A673 (cell line): Measurements from ENCODE around the gene CMIP. TPM values are rescaled to one million over a fixed set of nuclear protein-coding genes. Genes with fewer than 3 reads are reported as not detected.

ENCODE experiments used
- BruUV-seq: library from RNA; stranded (reverse); fragments of 400-500 nt; replicated peaks from 2 replicates; lab custom pipeline; 2021; lab: Mats Ljungman, UMichigan
- CTCF ChIA-PET: fragments of 300-600 bp; sonication (Branson Sonifier 250); formaldehyde crosslinking; loops from one replicate; lab custom pipeline; 2022; ENCODE audit warnings: antibody characterized with exemption; lab: Charles Lee
- POLR2A ChIA-PET: fragments of 300-600 bp; sonication (Branson Sonifier 250); formaldehyde crosslinking; loops from one replicate; lab custom pipeline; 2022; ENCODE audit warnings: antibody characterized with exemption; ENCODE audit not compliant: low non-redundant PET; lab: Charles Lee
- DNase-seq: peaks from one replicate; pipeline ENCODE4 v3.0.0-alpha.2; 2015; ENCODE audit warnings: low spot score
- H3K27ac ChIP-seq: fragments of 200-600 bp; sonication (generic); 2 replicates; pipeline ENCODE4 v1.5.1; 2016; ENCODE audit warnings: mixed run types, low read depth, mild to moderate bottlenecking, mixed read lengths, antibody characterized with exemption, low read length; ENCODE audit not compliant: poor library complexity, severe bottlenecking
- H3K27me3 ChIP-seq: fragments of 200-600 bp; sonication (generic); replicated peaks from 2 replicates; pipeline ENCODE4 v1.6.1; 2017; ENCODE audit warnings: mixed run types, low read depth, mild to moderate bottlenecking, mixed read lengths, antibody characterized with exemption, low read length; ENCODE audit not compliant: insufficient read depth, poor library complexity
- H3K36me3 ChIP-seq: fragments of 200-600 bp; sonication (generic); 2 replicates; pipeline ENCODE4 v1.6.1; 2016; ENCODE audit warnings: mixed run types, mild to moderate bottlenecking, mixed read lengths, antibody characterized with exemption, low read length; ENCODE audit not compliant: insufficient read depth, poor library complexity, severe bottlenecking
- H3K4me1 ChIP-seq: fragments of 200-600 bp; sonication (generic); 2 replicates; pipeline ENCODE4 v1.6.1; 2017; ENCODE audit warnings: mixed run types, mild to moderate bottlenecking, mixed read lengths, antibody characterized with exemption, low read length; ENCODE audit not compliant: insufficient read depth, poor library complexity, severe bottlenecking
- H3K4me3 ChIP-seq: fragments of 200-600 bp; sonication (generic); 2 replicates; pipeline ENCODE4 v1.5.1; 2016; ENCODE audit warnings: low read depth, mixed run types, mild to moderate bottlenecking, mixed read lengths, low read length; ENCODE audit not compliant: poor library complexity, severe bottlenecking
- H3K9me3 ChIP-seq: fragments of 200-600 bp; sonication (generic); 2 replicates; pipeline ENCODE4 v1.6.1; 2016; ENCODE audit warnings: mixed run types, low read depth, mild to moderate bottlenecking, mixed read lengths, antibody characterized with exemption, low read length; ENCODE audit not compliant: poor library complexity, severe bottlenecking
- CTCF ChIP-seq: fragments of 300-800, 200-600 bp; sonication (generic); conservative IDR thresholded peaks from 2 replicates; pipeline ENCODE4 v1.5.1; 2017; ENCODE audit warnings: low read depth, mild to moderate bottlenecking, antibody characterized with exemption, low read length, moderate library complexity, mixed read lengths
- EZH2 ChIP-seq: fragments of 200-600 bp; sonication (generic); IDR thresholded peaks from 2 replicates; pipeline ENCODE4 v1.6.1; 2017; ENCODE audit warnings: borderline replicate concordance, low read depth, mild to moderate bottlenecking, mixed read lengths, antibody characterized with exemption, low read length; ENCODE audit not compliant: poor library complexity, severe bottlenecking
- intact Hi-C: fragments of 100-400 bp; cut with micrococcal nuclease; formaldehyde crosslinking; loops from one replicate; pipeline ENCODE4 v1.10.0; 2022; ENCODE audit not compliant: unreplicated experiment
- total RNA-seq: library from RNA; stranded (reverse); gene quantifications from 2 replicates; pipeline ENCODE4 v1.2.3, GENCODE V29; 2021

The CMIP gene
- total RNA-seq, 1 experiment from 2014 or later = 25.5 TPM

DNA sequence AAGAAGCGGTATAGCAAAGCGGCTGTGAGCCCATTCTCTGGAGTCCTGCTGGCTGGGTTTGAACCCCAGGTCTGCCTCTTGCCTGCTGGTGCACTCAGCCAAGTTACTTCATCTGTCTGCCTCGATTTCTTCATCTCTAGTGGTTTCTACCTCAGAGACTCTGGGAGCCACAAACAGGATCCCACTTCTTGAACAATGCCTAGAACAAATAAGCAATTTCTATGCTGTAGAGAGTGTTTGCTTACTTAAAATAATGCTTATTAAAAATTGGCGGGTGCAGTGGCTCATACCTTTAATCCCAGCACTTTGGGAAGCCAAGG, 75.5 kb downstream of the CMIP start:
- H3K4me1 ChIP-seq = no peaks in the 10 kb centered on the region
- H3K27me3 ChIP-seq = no peaks in the 10 kb centered on the region
- ChIA-PET CTCF (no interaction called here), POLR2A (no interaction called here)
- H3K27ac ChIP-seq = no peak overlapping the region
- no peaks in the 10 kb centered on the region for H3K9me3 ChIP-seq
- H3K36me3 ChIP-seq = no peaks in the 10 kb centered on the region
- no peak overlapping the region for H3K4me3 ChIP-seq
- intact Hi-C loops = no loop called here
- no TSS peak for BruUV-seq
- DNase-seq = no peak
- TF ChIP-seq EZH2 (no peak), CTCF (no peak)

DNA sequence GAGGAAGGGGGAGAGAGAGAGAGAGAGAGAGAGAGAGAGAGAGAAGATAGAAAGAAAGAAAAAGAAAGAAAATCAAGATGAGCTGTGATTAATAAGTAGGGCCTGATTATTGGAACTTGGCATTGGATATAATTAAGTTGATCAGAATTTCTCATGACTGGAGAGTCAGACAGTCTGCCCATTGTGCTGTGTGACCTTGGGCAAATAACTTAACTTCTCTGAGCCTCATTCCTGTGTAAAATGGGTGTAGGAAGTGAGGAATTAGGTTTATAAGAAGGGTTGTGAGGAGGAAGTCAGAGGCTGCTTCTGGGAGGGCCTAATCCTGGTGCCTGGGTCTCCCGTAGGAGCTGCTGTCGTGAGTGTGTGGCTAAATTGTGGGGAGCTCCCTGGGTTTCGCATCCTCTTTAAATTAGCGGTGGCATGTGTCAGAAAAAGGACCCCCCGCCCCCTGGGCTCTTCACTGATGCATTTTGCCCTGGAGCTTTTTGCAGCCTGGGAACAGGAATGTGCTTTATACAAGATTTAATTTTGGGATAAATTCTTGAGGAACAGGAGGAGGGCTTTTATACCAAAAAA, 76.0 kb downstream of the CMIP start:
- BruUV-seq = no TSS peak
- H3K27me3 ChIP-seq = no peaks in the 10 kb centered on the region
- no peaks in the 10 kb centered on the region for H3K36me3 ChIP-seq
- DNase-seq = no peak
- no peaks in the 10 kb centered on the region for H3K9me3 ChIP-seq
- TF ChIP-seq CTCF = no peak
- no peak for TF ChIP-seq EZH2
- no peaks in the 10 kb centered on the region for H3K4me1 ChIP-seq
- intact Hi-C loops = no loop called here
- H3K4me3 ChIP-seq = no peak overlapping the region
- POLR2A ChIA-PET = no interaction called here
- CTCF ChIA-PET = no interaction called here
- H3K27ac ChIP-seq = no peak overlapping the region

GRCh38 chr16:81521141-81521626, 76.6 kb downstream of the CMIP start:
- Histone ChIP-seq H3K9me3 (no peaks in the 10 kb centered on the region), H3K4me3 (no peak overlapping the region), H3K36me3 (no peaks in the 10 kb centered on the region), H3K4me1 (no peaks in the 10 kb centered on the region), H3K27ac (no peak overlapping the region), H3K27me3 (no peaks in the 10 kb centered on the region)
- DNase-seq = no peak
- BruUV-seq = no TSS peak
- ChIA-PET CTCF (no interaction called here), POLR2A (no interaction called here)
- intact Hi-C loops = no loop called here
- TF ChIP-seq EZH2 (no peak), CTCF (no peak)
